ENCODE data around the gene PLGRKT.
"Not testable (repeated sequence)": the region's sequence is repeated elsewhere in the genome, so short reads cannot be mapped to it uniquely, and the experiment has no call there.

The PLGRKT gene

GRCh38 chr9:5402217-5402616, 35.5 kb downstream of the PLGRKT start:
- H3K4me3 ChIP-seq (ENCODE audit: low read depth, low read length), result no peak overlapping the region
- no peak for TF ChIP-seq CTCF (IDR thresholded peaks at IDR 0.05; ENCODE audit: low read depth, low read length)
- DNase-seq, result no peak
- no peaks in the 10 kb centered on the region for H3K9me3 ChIP-seq (ENCODE audit: severe bottlenecking)
- H3K27ac ChIP-seq, result no peak overlapping the region
- no peaks in the 10 kb centered on the region for H3K27me3 ChIP-seq (ENCODE audit: insufficient read depth, low read depth, severe bottlenecking)
- no peaks in the 10 kb centered on the region for H3K36me3 ChIP-seq

GRCh38 chr9:5397547-5397946, 40.2 kb downstream of the PLGRKT start:
- not testable (repeated sequence) for H3K4me3 ChIP-seq (ENCODE audit: low read depth, low read length); DNase-seq; H3K27ac ChIP-seq; H3K9me3 ChIP-seq (ENCODE audit: severe bottlenecking); H3K27me3 ChIP-seq (ENCODE audit: insufficient read depth, low read depth, severe bottlenecking); H3K36me3 ChIP-seq

GRCh38 chr9:5395428-5395827, 42.3 kb downstream of the PLGRKT start:
- no peak for DNase-seq
- H3K4me3 ChIP-seq (ENCODE audit: low read depth, low read length), result no peak overlapping the region
- H3K36me3 ChIP-seq, result no peaks in the 10 kb centered on the region
- H3K27ac ChIP-seq, result no peak overlapping the region
- no peaks in the 10 kb centered on the region for H3K9me3 ChIP-seq (ENCODE audit: severe bottlenecking)
- TF ChIP-seq CTCF (IDR thresholded peaks at IDR 0.05; ENCODE audit: low read depth, low read length), result no peak
- no peaks in the 10 kb centered on the region for H3K27me3 ChIP-seq (ENCODE audit: insufficient read depth, low read depth, severe bottlenecking)

GRCh38 chr9:5393976-5394375, 43.7 kb downstream of the PLGRKT start:
- not testable (repeated sequence) for H3K36me3 ChIP-seq; H3K27ac ChIP-seq; H3K27me3 ChIP-seq (ENCODE audit: insufficient read depth, low read depth, severe bottlenecking); DNase-seq; H3K9me3 ChIP-seq (ENCODE audit: severe bottlenecking); H3K4me3 ChIP-seq (ENCODE audit: low read depth, low read length)

GRCh38 chr9:5393497-5393896, 44.2 kb downstream of the PLGRKT start:
- Histone ChIP-seq H3K9me3 (ENCODE audit: severe bottlenecking) (no peaks in the 10 kb centered on the region), H3K4me3 (ENCODE audit: low read depth, low read length) (no peak overlapping the region), H3K27me3 (ENCODE audit: insufficient read depth, low read depth, severe bottlenecking) (no peaks in the 10 kb centered on the region), H3K27ac (no peak overlapping the region), H3K36me3 (no peaks in the 10 kb centered on the region)
- no peak for TF ChIP-seq CTCF (IDR thresholded peaks at IDR 0.05; ENCODE audit: low read depth, low read length)
- DNase-seq, result no peak

GRCh38 chr9:5392285-5392684, 45.4 kb downstream of the PLGRKT start:
- H3K27ac ChIP-seq, result no peak overlapping the region
- no peaks in the 10 kb centered on the region for H3K9me3 ChIP-seq (ENCODE audit: severe bottlenecking)
- no peak for TF ChIP-seq CTCF (IDR thresholded peaks at IDR 0.05; ENCODE audit: low read depth, low read length)
- no peak overlapping the region for H3K4me3 ChIP-seq (ENCODE audit: low read depth, low read length)
- no peaks in the 10 kb centered on the region for H3K27me3 ChIP-seq (ENCODE audit: insufficient read depth, low read depth, severe bottlenecking)
- H3K36me3 ChIP-seq, result no peaks in the 10 kb centered on the region
- DNase-seq, result no peak

- no peak for DNase-seq
- Histone ChIP-seq H3K36me3 (no peaks in the 10 kb centered on the region), H3K4me3 (ENCODE audit: low read depth, low read length) (no peak overlapping the region), H3K27me3 (ENCODE audit: insufficient read depth, low read depth, severe bottlenecking) (no peaks in the 10 kb centered on the region), H3K27ac (no peak overlapping the region), H3K9me3 (ENCODE audit: severe bottlenecking) (no peaks in the 10 kb centered on the region)
- TF ChIP-seq CTCF (IDR thresholded peaks at IDR 0.05; ENCODE audit: low read depth, low read length), result no peak
These were observed 48.5 kb downstream of the PLGRKT start for GRCh38 chr9:5389109-5389732.

Measured in WERI-Rb-1 (cell line).